Left ventricle myocardium superior (tissue), 1 donor: Measurements from ENCODE around the gene GPAM. TPM values are rescaled to one million over a fixed set of nuclear protein-coding genes. Genes with fewer than 3 reads are reported as not detected.

Experiments
- total RNA-seq: library from RNA; stranded (reverse); fragmentation: NEBNext Ultra II Directional; extraction: Animal tissue kit (Norgen Biotek cat#: 25700); gene quantifications from one replicate; pipeline ENCODE4 v1.2.1, GENCODE V29; 2021
- donor health status: DM: no; HTN: yes; CAD: no; lungs with severe emphysema.

The GPAM gene
- total RNA-seq, 1 donor from 2014 or later = 25.0 TPM

Other genes starting within 250 kb of the GPAM start
- gene TECTB, start 99.6 kb upstream of the GPAM start, total RNA-seq = not detected
- gene ACSL5, start 190.4 kb upstream of the GPAM start, total RNA-seq = 6.3 TPM